Activated T-cell treated with anti-CD3 and anti-CD28 coated beads, Interleukin-2, amount 50 U/mL, for 24 hours (primary cell): ENCODE data around the gene TMEM132C.
"Not testable (repeated sequence)": the region's sequence is repeated elsewhere in the genome, so short reads cannot be mapped to it uniquely, and the experiment has no call there.

ENCODE experiments used
- DNase-seq: peaks from one replicate; pipeline ENCODE4 v3.0.0-alpha.2; 2020
- H3K27ac Mint-ChIP-seq: 2 replicates; pipeline ENCODE4 v1.8.0; 2020; ENCODE audit warnings: mild to moderate bottlenecking, mixed read lengths
- H3K27me3 Mint-ChIP-seq: 2 replicates; pipeline ENCODE4 v1.8.0; 2020; ENCODE audit warnings: mixed read lengths
- H3K36me3 Mint-ChIP-seq: 2 replicates; pipeline ENCODE4 v1.8.0; 2020; ENCODE audit warnings: low read depth, mixed read lengths
- H3K4me1 Mint-ChIP-seq: 2 replicates; pipeline ENCODE4 v1.8.0; 2020; ENCODE audit warnings: low read depth, mixed read lengths
- H3K4me3 Mint-ChIP-seq: 2 replicates; pipeline ENCODE4 v1.8.0; 2020; ENCODE audit warnings: mild to moderate bottlenecking, moderate library complexity, mixed read lengths
- H3K9me3 Mint-ChIP-seq: 2 replicates; pipeline ENCODE4 v1.8.0; 2020; ENCODE audit warnings: mixed read lengths

TMEM132C gene

GRCh38 chr12:128267131-128267622 is at the start of gene TMEM132C:
TSS of gene TMEM132C (plus strand) at chr12:128267170. CDS start at chr12:128267403, 233 bp downstream.
- H3K9me3 Mint-ChIP-seq = peaks cover 10% of the 10 kb centered on the region
- no peak for DNase-seq
- no peak within 1 kb of the TSS for H3K4me3 Mint-ChIP-seq
- H3K36me3 Mint-ChIP-seq = no peaks in the 10 kb centered on the region
- H3K27me3 Mint-ChIP-seq = peaks cover 68% of the 10 kb centered on the region
- no peaks in the 10 kb centered on the region for H3K4me1 Mint-ChIP-seq
- no peak within 1 kb of the TSS for H3K27ac Mint-ChIP-seq

GRCh38 chr12:128224226-128224625 is 42.7 kb upstream of the TMEM132C start:
- Mint-ChIP-seq H3K4me1 (no peaks in the 10 kb centered on the region), H3K9me3 (no peaks in the 10 kb centered on the region), H3K36me3 (no peaks in the 10 kb centered on the region), H3K27ac (no peak overlapping the region), H3K4me3 (no peak overlapping the region), H3K27me3 (no peaks in the 10 kb centered on the region)
- no peak for DNase-seq

- Mint-ChIP-seq H3K9me3 (peaks cover 5% of the 10 kb centered on the region), H3K4me3 (no peak overlapping the region), H3K27ac (no peak overlapping the region), H3K36me3 (no peaks in the 10 kb centered on the region), H3K4me1 (no peaks in the 10 kb centered on the region), H3K27me3 (no peaks in the 10 kb centered on the region)
- DNase-seq = no peak
Observed at GRCh38 chr12:128228581-128228980, 38.4 kb upstream of the TMEM132C start.

- no peak overlapping the region for H3K4me3 Mint-ChIP-seq
Observed at GRCh38 chr12:128235635-128236417, 31.1 kb upstream of the TMEM132C start.

GRCh38 chr12:128236525-128236924 is 30.4 kb upstream of the TMEM132C start:
- no peaks in the 10 kb centered on the region for H3K36me3 Mint-ChIP-seq
- H3K4me1 Mint-ChIP-seq = no peaks in the 10 kb centered on the region
- no peak overlapping the region for H3K4me3 Mint-ChIP-seq
- no peaks in the 10 kb centered on the region for H3K27me3 Mint-ChIP-seq
- no peak for DNase-seq
- peaks cover 9% of the 10 kb centered on the region for H3K9me3 Mint-ChIP-seq
- no peak overlapping the region for H3K27ac Mint-ChIP-seq

More at GRCh38 chr12:128235635-128236417, 31.1 kb upstream of the TMEM132C start:
- Mint-ChIP-seq H3K27ac (no peak overlapping the region), H3K27me3 (no peaks in the 10 kb centered on the region), H3K36me3 (no peaks in the 10 kb centered on the region), H3K9me3 (peaks cover 9% of the 10 kb centered on the region), H3K4me1 (no peaks in the 10 kb centered on the region)
- DNase-seq = no peak

- no peaks in the 10 kb centered on the region for H3K4me1 Mint-ChIP-seq
- no peaks in the 10 kb centered on the region for H3K36me3 Mint-ChIP-seq
- no peak for DNase-seq
- H3K27ac Mint-ChIP-seq = no peak overlapping the region
- no peaks in the 10 kb centered on the region for H3K27me3 Mint-ChIP-seq
- no peak overlapping the region for H3K4me3 Mint-ChIP-seq
- peaks cover 7% of the 10 kb centered on the region for H3K9me3 Mint-ChIP-seq
Observed at GRCh38 chr12:128240745-128241144, 26.2 kb upstream of the TMEM132C start.

- no peaks in the 10 kb centered on the region for H3K27me3 Mint-ChIP-seq
- H3K36me3 Mint-ChIP-seq = no peaks in the 10 kb centered on the region
- DNase-seq = no peak
- no peak overlapping the region for H3K4me3 Mint-ChIP-seq
- H3K9me3 Mint-ChIP-seq = peaks cover 10% of the 10 kb centered on the region
- no peaks in the 10 kb centered on the region for H3K4me1 Mint-ChIP-seq
- no peak overlapping the region for H3K27ac Mint-ChIP-seq
Observed at GRCh38 chr12:128245121-128245520, 21.8 kb upstream of the TMEM132C start.

GRCh38 chr12:128245905-128246304 is 21.1 kb upstream of the TMEM132C start:
- no peak for DNase-seq
- Mint-ChIP-seq H3K27me3 (no peaks in the 10 kb centered on the region), H3K36me3 (no peaks in the 10 kb centered on the region), H3K4me3 (no peak overlapping the region), H3K4me1 (no peaks in the 10 kb centered on the region), H3K27ac (no peak overlapping the region), H3K9me3 (peaks cover 9% of the 10 kb centered on the region)

- Mint-ChIP-seq H3K27ac (no peak overlapping the region), H3K4me1 (no peaks in the 10 kb centered on the region), H3K36me3 (no peaks in the 10 kb centered on the region), H3K9me3 (peaks cover 11% of the 10 kb centered on the region), H3K27me3 (no peaks in the 10 kb centered on the region), H3K4me3 (no peak overlapping the region)
- no peak for DNase-seq
Observed at GRCh38 chr12:128250096-128250495, 16.9 kb upstream of the TMEM132C start.

GRCh38 chr12:128253829-128254228 is 13.1 kb upstream of the TMEM132C start:
- not testable (repeated sequence) for H3K36me3 Mint-ChIP-seq, H3K4me1 Mint-ChIP-seq, H3K9me3 Mint-ChIP-seq, H3K27me3 Mint-ChIP-seq, DNase-seq, H3K4me3 Mint-ChIP-seq, H3K27ac Mint-ChIP-seq

- no peaks in the 10 kb centered on the region for H3K9me3 Mint-ChIP-seq
- no peak overlapping the region for H3K4me3 Mint-ChIP-seq
- H3K4me1 Mint-ChIP-seq = no peaks in the 10 kb centered on the region
- no peak for DNase-seq
- H3K27ac Mint-ChIP-seq = no peak overlapping the region
- H3K27me3 Mint-ChIP-seq = peaks cover 16% of the 10 kb centered on the region
- no peaks in the 10 kb centered on the region for H3K36me3 Mint-ChIP-seq
Observed at GRCh38 chr12:128258866-128259555, 8.0 kb upstream of the TMEM132C start.

GRCh38 chr12:128259556-128260070 is 7.4 kb upstream of the TMEM132C start:
- no peaks in the 10 kb centered on the region for H3K4me1 Mint-ChIP-seq
- no peak overlapping the region for H3K4me3 Mint-ChIP-seq
- H3K27me3 Mint-ChIP-seq = peaks cover 22% of the 10 kb centered on the region
- H3K36me3 Mint-ChIP-seq = no peaks in the 10 kb centered on the region
- DNase-seq = no peak
- H3K27ac Mint-ChIP-seq = no peak overlapping the region
- H3K9me3 Mint-ChIP-seq = peaks cover 5% of the 10 kb centered on the region

GRCh38 chr12:128261757-128262156 is 5.2 kb upstream of the TMEM132C start:
- Mint-ChIP-seq H3K9me3 (peaks cover 5% of the 10 kb centered on the region), H3K27ac (no peak overlapping the region), H3K36me3 (no peaks in the 10 kb centered on the region), H3K4me1 (no peaks in the 10 kb centered on the region), H3K4me3 (no peak overlapping the region), H3K27me3 (peaks cover 43% of the 10 kb centered on the region)
- DNase-seq = no peak

GRCh38 chr12:128265566-128265965 is 1.4 kb upstream of the TMEM132C start:
- Mint-ChIP-seq H3K9me3 (peaks cover 10% of the 10 kb centered on the region), H3K4me1 (no peaks in the 10 kb centered on the region), H3K27ac (no peak overlapping the region), H3K36me3 (no peaks in the 10 kb centered on the region), H3K4me3 (no peak overlapping the region), H3K27me3 (peaks cover 62% of the 10 kb centered on the region)
- DNase-seq = no peak

- H3K27ac Mint-ChIP-seq = no peak overlapping the region
- H3K4me1 Mint-ChIP-seq = no peaks in the 10 kb centered on the region
- H3K36me3 Mint-ChIP-seq = no peaks in the 10 kb centered on the region
- H3K9me3 Mint-ChIP-seq = peaks cover 10% of the 10 kb centered on the region
- DNase-seq = no peak
- H3K27me3 Mint-ChIP-seq = peaks cover 64% of the 10 kb centered on the region
- H3K4me3 Mint-ChIP-seq = no peak overlapping the region
Observed at GRCh38 chr12:128266086-128266485, 884 bp upstream of the TMEM132C start.
